ENCODE results near the gene TRPC6.

- TF ChIP-seq CTCF (IDR thresholded peaks at IDR 0.05; ENCODE audit: low read depth, low read length) (no peak), EZH2phosphoT487 (IDR thresholded peaks at IDR 0.05; ENCODE audit: low read depth) (no peak)
These were observed 887 bp downstream of the TRPC6 start for GRCh38 chr11:101582989-101583250.
